ENCODE measurements around the gene GRK3.

Gene GRK3

DNA sequence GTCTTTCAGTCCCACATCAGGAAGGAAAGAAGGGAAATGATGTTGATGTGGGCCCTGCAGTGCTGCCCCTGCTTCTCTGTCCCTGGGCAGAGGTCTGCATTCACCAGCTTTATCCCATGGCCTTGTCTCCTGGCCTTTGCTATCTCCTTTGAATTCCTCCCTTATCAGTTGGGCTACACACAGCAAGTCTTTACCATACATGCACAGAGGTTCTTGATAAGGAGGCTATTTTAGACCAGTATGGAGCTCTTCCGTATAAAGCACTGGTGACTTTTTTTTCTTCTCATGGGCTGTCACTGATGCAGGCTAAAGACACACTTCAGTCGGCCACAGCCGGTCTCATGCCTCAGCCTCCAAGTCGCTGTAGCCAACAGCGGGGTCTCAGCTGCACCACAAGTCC, 197.7 kb downstream of the GRK3 start:
- Histone ChIP-seq H3K4me3 (ENCODE audit: low read length) (no peak overlapping the region), H3F3A (ENCODE audit: control insufficient read depth, insufficient read depth) (no peaks in the 10 kb centered on the region), H3K79me2 (ENCODE audit: control insufficient read depth, low read length) (no peaks in the 10 kb centered on the region), H3K9me2 (replicated peaks; ENCODE audit: control insufficient read depth, low read length) (no peaks in the 10 kb centered on the region), H3K4me2 (ENCODE audit: low read length) (no peak overlapping the region), H3K36me3 (ENCODE audit: control insufficient read depth, low read length) (no peaks in the 10 kb centered on the region), H3K27me3 (ENCODE audit: control insufficient read depth, low read length) (no peaks in the 10 kb centered on the region), H3K4me1 (ENCODE audit: control insufficient read depth, low read length) (no peaks in the 10 kb centered on the region), H4K20me1 (ENCODE audit: control insufficient read depth, insufficient read depth, low read depth, low read length) (no peaks in the 10 kb centered on the region), H3K27ac (ENCODE audit: low read depth, low read length) (no peak overlapping the region), H3K9me3 (ENCODE audit: control insufficient read depth, insufficient read depth, low read length) (peaks cover 11% of the 10 kb centered on the region)
- TF ChIP-seq, protein P1, sequence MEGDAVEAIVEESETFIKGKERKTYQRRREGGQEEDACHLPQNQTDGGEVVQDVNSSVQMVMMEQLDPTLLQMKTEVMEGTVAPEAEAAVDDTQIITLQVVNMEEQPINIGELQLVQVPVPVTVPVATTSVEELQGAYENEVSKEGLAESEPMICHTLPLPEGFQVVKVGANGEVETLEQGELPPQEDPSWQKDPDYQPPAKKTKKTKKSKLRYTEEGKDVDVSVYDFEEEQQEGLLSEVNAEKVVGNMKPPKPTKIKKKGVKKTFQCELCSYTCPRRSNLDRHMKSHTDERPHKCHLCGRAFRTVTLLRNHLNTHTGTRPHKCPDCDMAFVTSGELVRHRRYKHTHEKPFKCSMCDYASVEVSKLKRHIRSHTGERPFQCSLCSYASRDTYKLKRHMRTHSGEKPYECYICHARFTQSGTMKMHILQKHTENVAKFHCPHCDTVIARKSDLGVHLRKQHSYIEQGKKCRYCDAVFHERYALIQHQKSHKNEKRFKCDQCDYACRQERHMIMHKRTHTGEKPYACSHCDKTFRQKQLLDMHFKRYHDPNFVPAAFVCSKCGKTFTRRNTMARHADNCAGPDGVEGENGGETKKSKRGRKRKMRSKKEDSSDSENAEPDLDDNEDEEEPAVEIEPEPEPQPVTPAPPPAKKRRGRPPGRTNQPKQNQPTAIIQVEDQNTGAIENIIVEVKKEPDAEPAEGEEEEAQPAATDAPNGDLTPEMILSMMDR (IDR thresholded peaks at IDR 0.05; ENCODE audit: low read depth, low read length, poor library complexity, severe bottlenecking) = no peak
- no peak for TF ChIP-seq EZH2phosphoT487 (IDR thresholded peaks at IDR 0.05; ENCODE audit: borderline replicate concordance, low read length)

DNA sequence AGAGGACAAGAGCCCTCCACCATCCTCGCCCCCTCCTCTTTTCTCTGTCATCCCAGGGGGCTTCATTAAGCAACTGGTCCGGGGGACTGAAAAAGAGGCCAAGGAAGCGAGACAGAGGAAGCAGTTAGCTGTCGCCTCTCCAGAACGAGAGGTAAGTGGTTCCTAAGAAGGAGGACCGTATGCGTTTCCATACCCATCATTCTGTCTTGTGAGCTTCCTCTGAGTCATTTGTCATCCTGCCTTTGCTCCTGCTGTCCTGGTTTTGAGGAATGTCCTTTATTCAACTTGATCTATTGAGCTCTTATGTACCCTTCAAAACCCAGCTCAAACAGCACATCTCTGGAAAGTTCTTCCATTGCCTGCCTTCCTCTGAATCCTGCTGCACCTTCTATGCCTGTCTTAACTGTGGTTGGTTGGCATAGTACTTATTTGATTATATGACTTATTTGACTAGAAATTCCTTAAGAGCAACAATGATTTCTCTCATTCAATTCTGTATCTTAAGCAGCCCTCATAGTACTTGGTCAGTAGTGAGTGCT, 198.8 kb downstream of the GRK3 start:
- Histone ChIP-seq H3K4me1 (ENCODE audit: control insufficient read depth, low read length) (no peaks in the 10 kb centered on the region), H3K27me3 (ENCODE audit: control insufficient read depth, low read length) (no peaks in the 10 kb centered on the region), H3K4me2 (ENCODE audit: low read length) (no peak overlapping the region), H3K9me2 (replicated peaks; ENCODE audit: control insufficient read depth, low read length) (no peaks in the 10 kb centered on the region), H3F3A (ENCODE audit: control insufficient read depth, insufficient read depth) (no peaks in the 10 kb centered on the region), H3K4me3 (ENCODE audit: low read length) (no peak overlapping the region), H3K79me2 (ENCODE audit: control insufficient read depth, low read length) (no peaks in the 10 kb centered on the region), H3K27ac (ENCODE audit: low read depth, low read length) (no peak overlapping the region), H3K36me3 (ENCODE audit: control insufficient read depth, low read length) (no peaks in the 10 kb centered on the region), H3K9me3 (ENCODE audit: control insufficient read depth, insufficient read depth, low read length) (peaks cover 11% of the 10 kb centered on the region), H4K20me1 (ENCODE audit: control insufficient read depth, insufficient read depth, low read depth, low read length) (no peaks in the 10 kb centered on the region)
- TF ChIP-seq, protein P1 (IDR thresholded peaks at IDR 0.05; ENCODE audit: low read depth, low read length, poor library complexity, severe bottlenecking) = no peak
- no peak for TF ChIP-seq EZH2phosphoT487 (IDR thresholded peaks at IDR 0.05; ENCODE audit: borderline replicate concordance, low read length)

GRCh38 chr22:25764270-25765015, 200.0 kb downstream of the GRK3 start:
- Histone ChIP-seq H3K9me3 (ENCODE audit: control insufficient read depth, insufficient read depth, low read length) (peaks cover 11% of the 10 kb centered on the region), H3K9me2 (replicated peaks; ENCODE audit: control insufficient read depth, low read length) (no peaks in the 10 kb centered on the region), H3K27me3 (ENCODE audit: control insufficient read depth, low read length) (no peaks in the 10 kb centered on the region), H3K36me3 (ENCODE audit: control insufficient read depth, low read length) (no peaks in the 10 kb centered on the region), H3K27ac (ENCODE audit: low read depth, low read length) (no peak overlapping the region), H3F3A (ENCODE audit: control insufficient read depth, insufficient read depth) (no peaks in the 10 kb centered on the region), H3K79me2 (ENCODE audit: control insufficient read depth, low read length) (no peaks in the 10 kb centered on the region), H3K4me2 (ENCODE audit: low read length) (no peak overlapping the region), H3K4me3 (ENCODE audit: low read length) (no peak overlapping the region), H3K4me1 (ENCODE audit: control insufficient read depth, low read length) (no peaks in the 10 kb centered on the region), H4K20me1 (ENCODE audit: control insufficient read depth, insufficient read depth, low read depth, low read length) (no peaks in the 10 kb centered on the region)
- TF ChIP-seq, protein P1 (IDR thresholded peaks at IDR 0.05; ENCODE audit: low read depth, low read length, poor library complexity, severe bottlenecking) = peak; percentile 23
- TF ChIP-seq EZH2phosphoT487 (IDR thresholded peaks at IDR 0.05; ENCODE audit: borderline replicate concordance, low read length) = no peak

Measured in DOHH2 (cell line).